Dendritic cell treated with granulocyte-macrophage colony-stimulating factor and Interleukin-4, amounts not matched to agents 40 ng/mL and 50 ng/mL, for 4 days (primary cell): ENCODE data around the gene SEMA4D.

Experiments used
- H3K27ac Mint-ChIP-seq: one replicate; pipeline ENCODE4 v1.8.0; 2022; ENCODE audit warnings: mild to moderate bottlenecking, mixed read lengths
- H3K27me3 Mint-ChIP-seq: one replicate; pipeline ENCODE4 v1.8.0; 2022; ENCODE audit warnings: mild to moderate bottlenecking, mixed read lengths
- H3K36me3 Mint-ChIP-seq: one replicate; pipeline ENCODE4 v1.8.0; 2022; ENCODE audit warnings: low read depth, mixed read lengths
- H3K4me1 Mint-ChIP-seq: one replicate; pipeline ENCODE4 v1.8.0; 2022; ENCODE audit warnings: low read depth, mixed read lengths
- H3K4me3 Mint-ChIP-seq: one replicate; pipeline ENCODE4 v1.8.0; 2022; ENCODE audit warnings: mild to moderate bottlenecking, moderate library complexity, mixed read lengths
- H3K9me3 Mint-ChIP-seq: one replicate; pipeline ENCODE4 v1.8.0; 2022; ENCODE audit warnings: mixed read lengths
- intact Hi-C: fragments of 100-400 bp; cut with micrococcal nuclease; formaldehyde crosslinking; loops from one replicate; pipeline ENCODE4 v1.15.0; 2022

The SEMA4D gene

DNA sequence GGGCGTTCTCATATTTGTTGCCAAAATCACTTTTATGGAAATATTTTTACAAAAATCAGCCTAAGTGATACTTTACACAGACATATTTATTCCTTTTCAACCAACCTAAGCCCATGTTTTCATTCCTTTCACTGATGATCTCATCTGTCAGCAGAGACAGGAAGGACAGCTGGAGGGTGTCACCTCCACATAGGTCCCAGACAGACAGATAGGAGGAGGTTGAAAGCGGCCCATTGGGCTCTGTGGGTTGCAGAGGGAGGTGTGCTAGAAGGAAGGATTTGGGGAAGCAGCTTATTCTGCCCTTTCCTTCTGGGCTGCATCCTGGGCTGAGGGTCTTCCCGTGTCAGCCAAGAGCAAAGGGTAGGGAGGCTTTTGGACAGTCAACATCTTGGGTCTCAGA lies 26.0 kb upstream of the SEMA4D start:
- Mint-ChIP-seq H3K27me3 (peaks cover 6% of the 10 kb centered on the region), H3K36me3 (no peaks in the 10 kb centered on the region), H3K4me3 (no peak overlapping the region), H3K9me3 (peaks cover 12% of the 10 kb centered on the region), H3K4me1 (peaks cover 93% of the 10 kb centered on the region), H3K27ac (no peak overlapping the region)
- intact Hi-C loops: no loop called here

DNA sequence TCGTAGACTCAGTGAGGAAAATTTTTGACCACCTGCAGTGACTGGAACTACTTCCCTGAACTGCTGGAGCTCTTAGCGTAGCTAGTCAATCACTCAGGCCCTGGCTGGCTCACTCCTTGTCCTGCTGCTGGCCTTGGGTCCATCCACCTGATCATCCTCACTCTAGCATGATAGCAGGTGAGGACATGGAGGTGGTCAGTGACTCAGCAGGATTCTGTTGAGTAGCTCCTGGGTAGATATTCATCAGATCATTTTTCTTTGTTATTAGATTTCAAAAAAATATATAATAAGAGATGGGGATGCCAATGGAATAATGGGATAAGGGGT lies 25.0 kb upstream of the SEMA4D start:
- no peak overlapping the region for H3K4me3 Mint-ChIP-seq
- intact Hi-C loops: no loop called here
- H3K36me3 Mint-ChIP-seq: no peaks in the 10 kb centered on the region
- H3K27me3 Mint-ChIP-seq: peaks cover 5% of the 10 kb centered on the region
- peak overlapping the region; percentile 82 for H3K27ac Mint-ChIP-seq
- H3K9me3 Mint-ChIP-seq: peaks cover 2% of the 10 kb centered on the region
- H3K4me1 Mint-ChIP-seq: peaks cover 93% of the 10 kb centered on the region

DNA sequence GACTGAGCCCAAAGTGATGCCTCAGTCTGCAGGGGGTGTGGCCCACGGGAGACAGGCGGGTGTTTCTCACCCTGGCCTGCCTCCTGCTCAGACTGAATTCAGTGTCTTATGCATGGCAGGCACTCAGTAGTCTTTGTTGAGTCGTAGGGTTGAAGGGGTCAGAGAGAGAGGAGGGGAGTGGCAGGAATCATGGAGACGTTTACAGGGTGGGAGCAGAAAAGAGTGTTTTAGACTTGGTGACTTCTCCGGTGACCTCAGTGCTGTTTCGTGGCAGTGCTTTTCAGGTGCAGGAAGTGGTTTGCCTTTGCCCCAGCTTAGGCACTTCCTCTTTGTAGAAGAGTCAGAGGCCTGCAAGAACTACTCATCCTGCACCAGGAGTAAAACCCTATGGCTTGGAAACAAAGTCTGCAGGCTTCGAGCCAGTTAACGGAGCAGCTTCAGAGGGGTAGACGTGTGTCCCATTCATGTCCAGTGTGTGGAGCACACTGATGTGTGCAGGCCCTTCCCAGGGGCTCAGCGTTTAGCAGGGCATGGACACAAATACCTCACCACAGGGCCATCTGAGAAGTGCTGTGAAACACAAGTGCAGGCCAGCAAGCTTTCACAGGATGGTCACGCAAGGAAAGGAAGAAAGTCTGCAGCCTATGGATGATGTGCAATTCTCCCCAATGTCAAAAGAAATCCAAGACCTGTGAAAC lies 24.5 kb upstream of the SEMA4D start:
- Mint-ChIP-seq H3K4me1 (peaks cover 89% of the 10 kb centered on the region), H3K4me3 (no peak overlapping the region), H3K27me3 (peaks cover 5% of the 10 kb centered on the region), H3K36me3 (no peaks in the 10 kb centered on the region), H3K9me3 (no peaks in the 10 kb centered on the region), H3K27ac (peak overlapping the region; percentile 82)
- intact Hi-C loops: no loop called here

DNA sequence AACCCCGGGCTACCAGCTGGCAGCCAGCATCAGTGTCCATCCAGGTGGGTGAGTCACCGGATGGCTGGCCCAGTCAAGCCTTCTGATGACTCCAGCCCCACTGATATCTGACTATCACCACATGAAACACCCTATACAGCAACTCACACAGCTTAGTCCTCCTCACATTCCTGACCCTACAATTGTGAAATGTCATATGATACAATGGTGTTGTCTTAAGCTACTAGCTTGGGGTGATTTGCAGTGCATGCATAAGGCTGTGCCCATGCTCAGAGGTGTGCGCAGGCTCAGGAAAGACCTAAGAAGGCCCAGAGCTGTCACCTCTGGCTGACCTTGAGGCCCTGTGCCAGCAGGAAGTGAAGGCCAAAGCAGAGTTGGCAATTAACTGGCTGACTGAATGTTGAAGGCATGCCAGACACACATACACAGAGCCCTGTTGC lies 21.5 kb upstream of the SEMA4D start:
- Mint-ChIP-seq H3K36me3 (no peaks in the 10 kb centered on the region), H3K4me3 (no peak overlapping the region), H3K27ac (peak overlapping the region; percentile 71), H3K27me3 (peaks cover under 1% of the 10 kb centered on the region), H3K9me3 (no peaks in the 10 kb centered on the region), H3K4me1 (peaks cover 60% of the 10 kb centered on the region)
- intact Hi-C loops: no loop called here

DNA sequence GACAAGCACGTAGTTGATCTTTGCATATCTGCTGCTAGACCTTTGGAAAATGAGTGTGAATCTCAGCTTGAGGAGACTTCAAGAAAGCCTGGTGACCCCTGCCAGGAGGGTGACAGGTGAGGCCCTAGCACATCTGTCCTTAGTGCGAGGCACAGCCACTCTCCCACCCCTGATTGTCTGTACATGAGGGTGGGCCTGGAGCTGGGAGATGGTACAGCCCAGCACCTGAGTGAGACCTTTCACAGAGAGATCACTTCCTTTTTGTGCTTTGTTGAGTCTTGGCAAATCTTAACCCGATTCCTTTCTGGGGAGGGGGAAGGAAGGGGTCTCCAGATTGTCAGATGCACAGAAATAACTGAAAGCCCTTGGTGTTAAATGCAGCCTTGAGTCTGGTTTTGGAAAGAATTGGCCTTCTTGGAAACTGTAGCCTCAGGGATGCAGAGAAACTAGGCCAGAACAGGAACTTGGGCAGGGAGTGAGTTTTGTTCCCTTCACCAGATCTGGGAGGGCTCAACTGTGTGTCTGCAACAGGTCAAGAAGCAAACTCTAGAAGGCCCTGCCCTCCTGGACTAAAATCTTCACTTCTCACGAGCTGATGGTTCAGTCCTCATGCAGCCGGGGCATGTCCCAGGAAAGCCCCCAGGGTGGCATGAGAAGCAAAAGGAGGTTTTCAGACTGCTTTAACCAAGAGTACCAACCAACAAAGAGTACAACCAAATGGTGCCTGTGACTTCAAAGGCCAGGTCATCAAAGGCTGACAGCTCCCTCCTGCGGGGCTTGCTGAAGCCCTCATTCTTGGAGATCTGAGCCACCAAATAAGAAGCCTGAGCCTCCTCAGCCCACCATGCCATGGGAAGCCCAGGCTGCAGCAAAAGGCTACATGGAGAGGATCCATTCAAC lies 20.8 kb upstream of the SEMA4D start:
- Mint-ChIP-seq H3K36me3 (no peaks in the 10 kb centered on the region), H3K4me1 (peaks cover 53% of the 10 kb centered on the region), H3K4me3 (no peak overlapping the region), H3K27me3 (no peaks in the 10 kb centered on the region), H3K9me3 (no peaks in the 10 kb centered on the region), H3K27ac (peak overlapping the region; percentile 71)
- intact Hi-C loops: no loop called here

DNA sequence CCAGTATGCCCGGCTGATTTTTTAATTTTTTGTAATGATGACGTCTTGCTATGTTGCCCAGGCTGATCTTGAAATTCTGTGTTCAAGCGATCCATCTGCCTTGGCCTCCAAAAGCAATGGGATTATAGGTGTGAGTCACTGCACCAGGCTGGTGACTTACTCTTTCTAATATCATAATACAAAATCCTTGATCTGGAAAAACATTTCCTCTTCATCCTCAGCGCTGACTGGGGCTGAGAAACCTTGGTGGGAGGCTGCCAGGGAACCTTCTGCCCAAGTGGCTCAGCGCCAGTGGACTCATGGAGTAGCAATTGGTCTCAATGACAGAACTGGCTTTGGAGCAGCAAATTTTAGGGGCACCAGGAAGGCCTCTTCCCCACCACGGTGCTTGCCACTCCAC lies 17.5 kb upstream of the SEMA4D start:
- H3K27me3 Mint-ChIP-seq: no peaks in the 10 kb centered on the region
- intact Hi-C loops: no loop called here
- H3K4me1 Mint-ChIP-seq: peaks cover 36% of the 10 kb centered on the region
- no peaks in the 10 kb centered on the region for H3K9me3 Mint-ChIP-seq
- H3K27ac Mint-ChIP-seq: no peak overlapping the region
- no peaks in the 10 kb centered on the region for H3K36me3 Mint-ChIP-seq
- no peak overlapping the region for H3K4me3 Mint-ChIP-seq

DNA sequence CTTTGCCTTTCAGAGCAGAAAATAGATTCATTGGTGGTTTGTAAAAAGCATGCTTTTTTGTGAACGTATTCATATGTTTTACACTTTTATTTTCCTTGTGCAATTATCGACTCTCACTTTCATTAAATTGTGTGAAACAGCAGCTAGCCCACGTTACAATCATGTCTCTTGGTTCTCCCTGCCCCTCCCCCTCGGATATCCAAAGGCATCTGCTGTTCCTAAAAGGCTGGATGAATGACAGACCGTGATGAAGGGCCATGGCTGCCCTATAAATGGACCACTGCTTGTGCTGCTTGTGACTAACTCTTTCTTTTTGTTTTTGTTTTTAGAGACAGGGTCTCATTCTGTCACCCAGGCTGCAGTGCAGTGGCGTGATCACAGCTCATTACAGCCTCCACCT lies 17.0 kb upstream of the SEMA4D start:
- Mint-ChIP-seq H3K36me3 (no peaks in the 10 kb centered on the region), H3K4me1 (peaks cover 36% of the 10 kb centered on the region), H3K27me3 (no peaks in the 10 kb centered on the region), H3K9me3 (no peaks in the 10 kb centered on the region), H3K27ac (no peak overlapping the region), H3K4me3 (no peak overlapping the region)
- intact Hi-C loops: no loop called here

DNA sequence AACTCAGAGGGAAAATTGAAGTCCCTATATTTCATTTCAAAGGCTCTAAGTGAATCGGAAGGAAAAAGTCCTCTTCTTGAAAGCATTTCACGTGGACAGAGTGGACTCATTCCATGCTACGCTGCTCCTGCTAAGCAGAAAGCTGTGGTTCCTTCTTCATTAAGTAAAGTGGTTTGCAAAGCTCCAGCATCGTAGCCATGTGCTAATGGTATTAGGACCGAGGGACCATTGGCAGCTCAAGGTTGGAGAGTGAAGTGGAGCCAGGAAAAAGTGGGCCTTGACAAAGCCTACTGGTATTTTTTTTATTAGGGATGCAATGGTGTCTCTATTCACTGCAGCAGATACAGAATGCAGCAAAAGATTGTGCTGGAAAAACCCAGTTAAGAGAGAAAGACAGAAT lies 16.4 kb upstream of the SEMA4D start:
- Mint-ChIP-seq H3K27me3 (no peaks in the 10 kb centered on the region), H3K27ac (no peak overlapping the region), H3K4me3 (no peak overlapping the region), H3K36me3 (no peaks in the 10 kb centered on the region), H3K4me1 (peaks cover 36% of the 10 kb centered on the region), H3K9me3 (no peaks in the 10 kb centered on the region)
- intact Hi-C loops: no loop called here

DNA sequence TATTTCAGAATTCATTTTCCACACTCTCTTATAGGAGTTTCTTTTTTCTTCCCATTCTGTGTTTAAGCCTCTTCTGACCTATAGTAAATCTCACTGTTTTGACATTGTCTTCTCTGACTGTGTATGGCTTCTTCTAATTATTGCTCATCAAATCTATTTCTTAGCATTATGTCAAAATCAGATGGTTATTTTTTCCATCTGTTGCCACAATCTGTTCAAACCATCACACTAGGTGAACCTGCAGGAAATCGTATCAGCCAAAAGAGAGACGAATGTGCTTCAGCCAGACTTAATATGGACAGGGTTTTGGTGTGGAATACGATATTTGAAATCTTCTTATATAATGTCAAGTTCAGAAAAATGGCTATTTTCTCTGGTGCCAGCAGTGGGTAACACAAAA lies 15.9 kb upstream of the SEMA4D start:
- Mint-ChIP-seq H3K4me3 (no peak overlapping the region), H3K27me3 (no peaks in the 10 kb centered on the region), H3K27ac (no peak overlapping the region), H3K4me1 (peaks cover 36% of the 10 kb centered on the region), H3K9me3 (no peaks in the 10 kb centered on the region), H3K36me3 (no peaks in the 10 kb centered on the region)
- intact Hi-C loops: no loop called here

DNA sequence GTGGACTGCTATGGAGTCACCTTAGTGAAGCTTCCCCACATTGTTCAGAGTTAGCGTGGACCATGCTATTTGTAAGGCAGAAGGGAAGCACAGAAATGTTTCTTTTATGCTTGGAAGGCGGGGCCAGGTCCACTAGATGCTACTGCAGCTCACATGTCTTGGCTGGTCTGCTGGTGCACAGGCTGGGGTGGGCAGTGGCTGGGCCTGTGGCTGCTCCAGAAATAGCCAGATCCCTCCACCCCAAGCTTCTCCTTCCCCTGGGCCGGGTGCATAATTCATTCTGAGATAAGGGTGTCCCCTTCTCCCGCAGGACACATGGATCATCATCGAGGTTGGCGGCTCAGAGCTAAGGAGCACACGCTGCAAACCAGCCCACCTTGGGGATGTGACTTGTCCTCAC lies 14.5 kb upstream of the SEMA4D start:
- H3K4me1 Mint-ChIP-seq: peaks cover 38% of the 10 kb centered on the region

DNA sequence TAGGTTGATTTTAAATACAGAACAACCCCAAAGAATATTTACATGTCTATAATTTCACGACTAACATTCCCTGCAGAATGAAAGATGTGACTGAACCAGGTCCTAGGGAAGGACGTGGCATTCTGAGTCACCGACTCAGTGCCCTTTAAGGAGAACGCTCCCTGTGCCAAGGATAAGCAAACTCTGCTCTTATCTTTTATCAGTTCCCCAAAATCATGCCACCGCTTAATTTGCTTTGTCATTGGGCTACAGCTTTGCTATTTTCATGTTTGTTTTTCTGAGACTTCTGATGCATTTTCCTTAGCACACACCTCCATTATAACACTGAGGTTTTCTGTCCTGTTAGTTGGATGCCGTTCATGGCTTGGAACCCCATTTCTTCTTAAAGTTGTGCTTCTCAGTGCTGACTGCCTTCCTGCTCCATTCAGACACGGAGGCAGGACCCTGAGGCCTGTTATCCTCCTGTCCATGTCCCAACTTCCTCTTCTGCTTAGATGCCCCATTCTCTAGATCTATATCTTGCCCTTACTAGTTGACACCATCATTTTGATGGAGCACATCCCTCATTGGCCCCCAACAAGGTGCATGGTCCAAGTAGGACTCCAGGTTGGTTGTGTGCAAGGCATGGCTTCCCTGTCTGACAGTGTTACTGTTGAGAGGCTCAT lies 11.2 kb upstream of the SEMA4D start:
- Mint-ChIP-seq H3K27ac (peak overlapping the region; percentile 77), H3K4me3 (no peak overlapping the region), H3K4me1 (peaks cover 46% of the 10 kb centered on the region), H3K9me3 (no peaks in the 10 kb centered on the region), H3K36me3 (no peaks in the 10 kb centered on the region), H3K27me3 (no peaks in the 10 kb centered on the region)
- intact Hi-C loops: no loop called here

More for the DNA sequence above, 14.5 kb upstream of the SEMA4D start:
- Mint-ChIP-seq H3K27me3 (no peaks in the 10 kb centered on the region), H3K36me3 (no peaks in the 10 kb centered on the region), H3K27ac (no peak overlapping the region), H3K9me3 (no peaks in the 10 kb centered on the region), H3K4me3 (no peak overlapping the region)
- intact Hi-C loops: no loop called here

DNA sequence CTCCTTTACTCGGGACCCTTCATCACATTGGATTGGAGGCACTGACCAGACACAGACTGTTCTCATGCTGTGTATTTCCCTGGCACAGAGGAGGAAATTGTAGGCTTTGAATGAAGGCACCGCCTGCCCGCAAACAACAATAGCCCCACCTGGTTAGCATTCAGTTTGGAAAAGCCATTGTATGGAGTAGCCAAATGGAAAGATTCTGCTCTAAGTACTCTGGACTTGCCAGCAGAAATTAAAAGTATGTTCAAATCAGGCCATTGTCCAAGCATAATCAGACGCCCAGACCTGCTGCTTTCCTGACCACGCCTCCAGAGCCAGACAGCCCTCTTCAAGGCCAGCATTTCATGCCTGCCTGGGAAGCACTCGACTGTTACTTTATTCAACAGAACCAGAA lies 8.0 kb upstream of the SEMA4D start:
- no peaks in the 10 kb centered on the region for H3K36me3 Mint-ChIP-seq

DNA sequence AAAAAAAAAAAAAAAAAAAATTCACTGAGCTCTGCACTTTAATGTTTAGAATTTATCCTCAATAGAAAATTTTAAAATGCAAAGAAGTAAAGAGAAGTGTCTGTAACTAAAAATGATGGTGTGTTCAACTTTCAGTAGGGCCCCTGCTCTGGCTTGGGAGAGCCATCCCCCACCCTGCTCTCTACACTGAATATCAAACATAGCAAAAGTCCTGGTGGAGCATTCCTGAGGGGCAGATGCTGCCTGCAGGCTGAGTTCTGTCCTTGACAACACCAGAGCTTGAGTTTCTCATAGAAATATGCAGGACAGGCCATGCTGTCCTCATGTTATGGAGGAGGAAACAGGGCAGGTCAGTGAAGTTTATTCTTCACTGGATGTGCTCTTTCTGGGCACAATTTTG lies 7.1 kb upstream of the SEMA4D start:
- Mint-ChIP-seq H3K4me3 (no peak overlapping the region), H3K27ac (no peak overlapping the region), H3K4me1 (peaks cover 38% of the 10 kb centered on the region), H3K36me3 (no peaks in the 10 kb centered on the region), H3K27me3 (peaks cover 2% of the 10 kb centered on the region), H3K9me3 (no peaks in the 10 kb centered on the region)
- intact Hi-C loops: no loop called here

More for the DNA sequence above, 8.0 kb upstream of the SEMA4D start:
- no peak overlapping the region for H3K4me3 Mint-ChIP-seq
- H3K4me1 Mint-ChIP-seq: peaks cover 47% of the 10 kb centered on the region
- no peaks in the 10 kb centered on the region for H3K9me3 Mint-ChIP-seq
- intact Hi-C loops: no loop called here
- H3K27me3 Mint-ChIP-seq: peaks cover 2% of the 10 kb centered on the region
- no peak overlapping the region for H3K27ac Mint-ChIP-seq

DNA sequence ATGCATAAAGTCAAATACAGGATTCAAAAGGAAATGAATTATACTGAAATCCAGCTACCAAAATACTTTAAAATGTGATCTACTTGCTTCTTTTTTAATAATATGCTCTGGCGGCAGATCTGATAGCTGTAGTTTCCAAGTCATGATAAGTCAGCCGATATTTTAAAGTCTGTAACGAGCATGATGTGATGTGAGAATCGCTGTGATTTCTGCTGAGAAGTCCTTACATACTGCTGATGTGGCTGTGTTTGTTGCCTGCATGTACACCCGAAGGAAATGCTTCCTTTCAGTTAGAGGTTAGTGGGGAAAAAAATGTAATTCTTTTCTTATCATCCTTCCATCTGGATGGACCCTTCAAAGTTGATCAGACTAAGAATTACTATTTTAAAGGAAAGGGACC lies 4.8 kb upstream of the SEMA4D start:
- peaks cover 39% of the 10 kb centered on the region for H3K4me1 Mint-ChIP-seq
- H3K27me3 Mint-ChIP-seq: peaks cover 2% of the 10 kb centered on the region
- H3K4me3 Mint-ChIP-seq: no peak overlapping the region
- H3K9me3 Mint-ChIP-seq: no peaks in the 10 kb centered on the region
- no peak overlapping the region for H3K27ac Mint-ChIP-seq
- intact Hi-C loops: no loop called here
- no peaks in the 10 kb centered on the region for H3K36me3 Mint-ChIP-seq
